RCC 7860 (cell line): ENCODE data around the gene NKX1-2.
"Not testable (repeated sequence)": the region's sequence is repeated elsewhere in the genome, so short reads cannot be mapped to it uniquely, and the experiment has no call there.

Source experiments
- DNase-seq: peaks from one replicate; pipeline ENCODE4 v3.0.0-alpha.2; 2015; ENCODE audit warnings: low spot score
- FAIRE-seq: peaks from 2 replicates; lab custom pipeline; 2012; peaks lifted over from hg19 to GRCh38; lab: Jason Lieb, UNC

Gene NKX1-2

GRCh38 chr10:124453960-124454610 is 4.2 kb upstream of the NKX1-2 start:
- DNase-seq: no peak
- FAIRE-seq: no peak

GRCh38 chr10:124451276-124451675 is 1.4 kb upstream of the NKX1-2 start:
- FAIRE-seq: no peak
- no peak for DNase-seq

- FAIRE-seq (no peak), DNase-seq (no peak)
These were observed 885 bp upstream of the NKX1-2 start for GRCh38 chr10:124450783-124451057.

- DNase-seq (no peak), FAIRE-seq (no peak)
These were observed 444 bp downstream of the NKX1-2 start for GRCh38 chr10:124449170-124450011.

GRCh38 chr10:124448696-124449169 is 1.1 kb downstream of the NKX1-2 start:
- DNase-seq (no peak), FAIRE-seq (no peak)

GRCh38 chr10:124447751-124448466 is 1.9 kb downstream of the NKX1-2 start:
- DNase-seq (no peak), FAIRE-seq (no peak)

GRCh38 chr10:124446830-124447750 is 2.7 kb downstream of the NKX1-2 start:
- DNase-seq (no peak), FAIRE-seq (no peak)

GRCh38 chr10:124441694-124442093 is 8.1 kb downstream of the NKX1-2 start:
- FAIRE-seq, DNase-seq: not testable (repeated sequence)

- FAIRE-seq: no peak
These were observed 13.6 kb downstream of the NKX1-2 start for GRCh38 chr10:124436191-124436638.

GRCh38 chr10:124435683-124436082 is 14.2 kb downstream of the NKX1-2 start:
- FAIRE-seq, DNase-seq: not testable (repeated sequence)

More at GRCh38 chr10:124436191-124436638, 13.6 kb downstream of the NKX1-2 start:
- DNase-seq: peak; percentile 49

GRCh38 chr10:124433461-124433860 is 16.4 kb downstream of the NKX1-2 start:
- DNase-seq (no peak), FAIRE-seq (no peak)

GRCh38 chr10:124430077-124430476 is 19.8 kb downstream of the NKX1-2 start:
- DNase-seq: no peak
- FAIRE-seq: no peak

GRCh38 chr10:124429576-124429975 is 20.3 kb downstream of the NKX1-2 start:
- DNase-seq: no peak
- no peak for FAIRE-seq

- FAIRE-seq: no peak
- DNase-seq: no peak
These were observed 21.5 kb downstream of the NKX1-2 start for GRCh38 chr10:124428207-124428777.

GRCh38 chr10:124425227-124425962 is 24.4 kb downstream of the NKX1-2 start:
- DNase-seq: no peak
- no peak for FAIRE-seq

- DNase-seq (no peak), FAIRE-seq (no peak)
These were observed 26.0 kb downstream of the NKX1-2 start for GRCh38 chr10:124423813-124424212.

GRCh38 chr10:124422742-124423141 is 27.1 kb downstream of the NKX1-2 start:
- FAIRE-seq: no peak
- no peak for DNase-seq

- FAIRE-seq (no peak), DNase-seq (no peak)
These were observed 29.6 kb downstream of the NKX1-2 start for GRCh38 chr10:124420254-124420653.

- FAIRE-seq: no peak
- no peak for DNase-seq
These were observed 30.2 kb downstream of the NKX1-2 start for GRCh38 chr10:124419635-124420034.
